GM18868 (cell line): Measurements from ENCODE around the gene SUCLG2.

ENCODE experiments used
- ATAC-seq: cut with Tn5 transposase; IDR thresholded peaks from one replicate; pipeline ENCODE4 v1.9.1; 2021; ENCODE audit warnings: mild to moderate bottlenecking, moderate library complexity; ENCODE audit not compliant: unreplicated experiment

The SUCLG2 gene

DNA sequence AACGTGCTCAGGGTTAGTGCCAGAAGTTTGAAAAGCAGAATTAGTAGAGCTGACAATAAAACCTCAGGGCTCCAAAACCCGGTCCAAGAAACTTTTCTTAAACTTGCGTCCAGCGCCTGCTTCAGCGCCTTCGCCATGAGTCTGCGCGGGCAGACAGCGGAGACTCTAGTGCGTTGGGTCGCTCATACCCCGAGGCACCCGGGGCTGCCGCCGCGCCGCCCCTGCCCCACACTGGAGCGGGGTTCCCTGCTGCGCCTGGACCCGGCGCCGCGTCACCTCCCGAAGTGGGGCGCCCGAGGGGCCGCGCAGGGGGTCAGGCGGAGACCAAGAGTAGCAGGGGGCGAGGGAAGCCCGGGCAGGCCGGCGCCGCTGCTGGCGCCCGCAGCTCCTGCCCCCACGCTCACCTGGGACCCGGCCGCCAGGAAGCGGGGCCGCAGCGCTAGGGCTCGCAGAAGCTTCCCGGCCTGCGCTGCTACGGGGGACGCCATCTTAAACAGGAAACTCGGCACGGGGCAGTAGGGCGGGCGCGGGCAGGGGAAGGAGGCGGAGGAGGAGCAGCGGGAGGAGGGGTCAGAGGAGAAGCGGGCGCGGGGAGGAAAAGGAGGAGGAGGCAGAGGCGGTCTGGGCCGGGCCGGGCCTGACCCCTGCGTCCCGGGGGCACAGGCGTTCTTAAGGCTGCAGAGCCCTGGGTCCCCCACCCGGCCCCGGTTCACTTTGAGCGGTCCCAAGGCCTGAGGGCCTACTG lies at the start of gene SUCLG2:
Gene SUCLG2 (minus strand): TSS at position 514 of the 745 bp plus-strand sequence. CDS start 26 bp downstream, at position 488.
- ATAC-seq, result peak; percentile 64

DNA sequence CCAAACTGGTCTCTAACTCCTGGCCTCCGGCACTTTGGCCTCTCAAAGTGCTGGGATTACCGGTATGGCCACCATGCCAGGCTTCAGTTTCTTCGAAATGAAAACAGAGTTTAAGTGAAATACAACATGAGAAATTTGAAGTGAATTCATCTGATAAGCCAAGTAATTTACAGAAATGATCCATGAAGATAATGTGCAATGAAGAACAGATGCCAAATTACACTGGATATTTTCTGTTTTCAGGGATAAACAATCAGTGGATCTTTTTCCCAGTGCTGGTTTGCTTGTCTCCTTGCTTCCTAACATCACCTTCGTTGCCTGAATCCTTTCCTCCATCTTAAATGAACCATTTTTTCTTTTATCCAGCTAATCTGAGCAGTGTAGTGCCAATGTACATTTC lies 46.2 kb upstream of the SUCLG2 start:
- no peak for ATAC-seq

GRCh38 chr3:67699882-67700281 lies 45.5 kb upstream of the SUCLG2 start:
- no peak for ATAC-seq

GRCh38 chr3:67692621-67693020 lies 38.2 kb upstream of the SUCLG2 start:
- ATAC-seq, result no peak

DNA sequence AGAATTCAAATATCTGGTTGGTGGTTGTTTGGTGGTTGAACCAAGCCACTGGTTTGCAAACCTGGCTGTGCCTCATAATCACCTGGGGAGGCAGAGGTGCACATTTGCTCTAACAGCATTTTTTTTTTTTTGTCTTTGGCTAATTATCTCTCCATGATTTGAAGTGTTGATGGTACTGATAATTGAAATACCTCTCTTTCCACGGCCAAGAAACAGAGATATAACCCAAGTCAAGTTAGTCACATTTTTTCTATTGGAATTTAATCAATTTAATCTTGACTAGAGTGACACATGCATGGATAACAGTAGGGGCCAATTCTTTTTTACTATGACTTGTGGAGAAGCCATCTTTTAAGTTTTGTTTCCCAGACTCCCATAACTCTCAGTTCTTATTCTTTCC lies 37.5 kb upstream of the SUCLG2 start:
- no peak for ATAC-seq

GRCh38 chr3:67691207-67691606 lies 36.8 kb upstream of the SUCLG2 start:
- ATAC-seq, result peak; percentile 94

DNA sequence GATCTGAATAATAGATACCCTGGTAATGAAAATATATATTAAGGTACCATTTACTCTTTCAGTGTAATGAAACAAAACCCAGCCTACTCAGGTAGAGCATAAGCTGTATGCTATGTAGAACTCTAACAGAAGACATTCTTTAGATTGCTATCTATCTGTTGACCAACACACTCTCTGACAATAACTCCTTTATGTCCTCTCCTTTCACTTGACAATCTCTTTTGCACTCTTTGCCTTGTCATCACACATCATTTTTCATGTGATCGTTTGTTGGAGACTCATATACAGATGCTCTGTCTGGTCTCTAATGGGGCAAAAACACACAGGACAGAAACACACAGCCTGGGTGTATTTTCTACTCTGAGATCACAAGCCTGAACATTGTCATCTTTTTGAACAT lies 35.4 kb upstream of the SUCLG2 start:
- ATAC-seq, result no peak

- no peak for ATAC-seq
These were observed 33.8 kb upstream of the SUCLG2 start for GRCh38 chr3:67688231-67688630.

GRCh38 chr3:67686069-67686468 lies 31.7 kb upstream of the SUCLG2 start:
- ATAC-seq, result no peak

GRCh38 chr3:67685499-67685898 lies 31.1 kb upstream of the SUCLG2 start:
- peak; percentile 99 for ATAC-seq

DNA sequence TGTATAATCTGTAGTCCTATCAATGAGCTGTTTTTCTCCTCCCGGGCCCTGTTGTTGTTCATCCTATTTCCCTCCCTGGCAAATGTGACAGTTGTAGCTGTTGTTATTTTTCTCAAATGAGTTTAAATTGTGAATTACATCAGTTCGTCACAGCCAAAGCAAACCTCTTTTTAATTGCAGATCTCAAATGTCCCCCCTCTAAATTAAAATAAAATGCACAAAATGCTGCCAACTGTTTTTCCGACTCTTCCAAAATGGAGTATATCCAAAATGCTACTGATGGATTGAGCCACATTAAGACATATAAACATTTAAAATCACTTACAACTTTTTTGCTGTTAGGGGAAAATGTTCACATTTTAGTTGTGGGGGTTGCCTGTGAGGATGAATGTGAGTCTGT lies 29.8 kb upstream of the SUCLG2 start:
- no peak for ATAC-seq

GRCh38 chr3:67683522-67683921 lies 29.1 kb upstream of the SUCLG2 start:
- ATAC-seq, result no peak

DNA sequence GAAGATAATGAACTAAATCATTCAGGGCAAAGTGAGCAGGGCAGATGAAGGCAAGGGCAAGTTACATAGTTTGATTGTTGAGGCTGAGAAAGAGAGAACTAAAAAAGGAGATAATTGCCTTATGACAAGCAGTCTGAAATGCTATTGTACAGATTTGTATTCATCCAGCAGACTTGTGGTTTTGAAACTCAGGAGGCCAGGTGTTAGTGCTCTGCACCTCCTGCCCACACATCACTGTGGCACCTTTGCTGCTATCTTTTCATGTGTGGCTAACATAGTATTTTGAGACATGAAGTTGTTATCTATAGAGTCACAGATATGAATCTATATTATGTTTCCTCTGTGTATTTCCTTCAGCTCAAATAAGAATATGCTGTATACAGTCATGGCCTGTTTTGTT lies 24.3 kb upstream of the SUCLG2 start:
- ATAC-seq, result peak; percentile 95

GRCh38 chr3:67674055-67674454 lies 19.6 kb upstream of the SUCLG2 start:
- ATAC-seq, result no peak

DNA sequence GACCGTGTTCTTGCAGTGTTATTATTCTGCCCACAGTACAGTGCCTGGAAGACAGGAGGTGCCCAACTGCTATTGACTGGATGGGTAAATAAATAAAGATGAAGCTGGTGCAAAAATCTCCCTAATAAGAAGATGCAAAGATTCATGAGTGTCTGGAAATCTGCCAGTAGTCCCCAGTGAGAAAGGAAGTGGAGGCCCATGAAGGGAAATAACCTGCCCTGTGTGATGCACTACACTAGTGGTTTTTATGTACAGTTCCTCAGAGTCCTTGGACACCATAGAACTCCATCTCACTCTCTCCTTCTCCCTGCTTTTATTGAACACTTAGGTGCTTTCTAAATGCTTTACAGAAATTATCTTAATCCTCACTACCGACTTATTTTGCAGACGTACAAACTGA lies 8.3 kb upstream of the SUCLG2 start:
- peak; percentile 93 for ATAC-seq

GRCh38 chr3:67661089-67661488 lies 6.7 kb upstream of the SUCLG2 start:
- no peak for ATAC-seq

DNA sequence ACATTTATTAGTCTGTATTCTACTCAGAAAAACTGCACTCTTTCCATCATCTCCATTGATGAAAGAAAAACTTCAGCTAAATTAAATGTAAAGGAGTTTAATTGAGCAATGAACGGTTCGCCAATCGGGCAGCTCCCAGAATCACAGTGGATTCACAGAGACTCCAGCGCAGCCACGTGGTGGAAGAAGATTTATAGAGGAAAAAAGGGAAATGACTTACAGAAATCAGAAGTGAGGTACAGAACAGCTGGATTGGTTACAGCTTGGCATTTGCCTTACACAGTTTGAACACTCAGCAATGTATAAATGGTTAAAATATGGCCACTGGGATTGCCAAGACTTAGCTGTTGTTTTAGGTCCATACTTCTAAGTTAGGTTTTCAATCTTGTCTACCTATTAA lies 2.8 kb upstream of the SUCLG2 start:
- no peak for ATAC-seq

DNA sequence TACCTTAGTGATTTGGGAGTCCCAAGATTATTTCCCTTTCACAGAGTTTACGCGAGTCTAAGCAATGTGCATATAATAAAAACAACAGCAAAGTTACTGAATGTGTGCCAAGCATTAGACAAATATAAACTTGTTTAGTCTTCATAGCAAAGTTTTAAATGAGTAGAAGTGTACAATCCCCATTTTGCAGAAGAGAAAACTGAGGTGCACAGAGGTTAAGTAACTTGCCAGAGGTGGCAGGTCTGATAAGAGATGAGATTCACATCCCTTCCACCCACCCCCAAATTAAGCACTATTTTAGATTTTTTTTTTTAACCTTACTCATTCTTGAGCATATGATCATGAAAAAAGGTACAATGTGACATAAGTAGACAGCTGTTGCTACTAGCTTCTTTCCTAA lies 2.2 kb upstream of the SUCLG2 start:
- ATAC-seq, result no peak

DNA sequence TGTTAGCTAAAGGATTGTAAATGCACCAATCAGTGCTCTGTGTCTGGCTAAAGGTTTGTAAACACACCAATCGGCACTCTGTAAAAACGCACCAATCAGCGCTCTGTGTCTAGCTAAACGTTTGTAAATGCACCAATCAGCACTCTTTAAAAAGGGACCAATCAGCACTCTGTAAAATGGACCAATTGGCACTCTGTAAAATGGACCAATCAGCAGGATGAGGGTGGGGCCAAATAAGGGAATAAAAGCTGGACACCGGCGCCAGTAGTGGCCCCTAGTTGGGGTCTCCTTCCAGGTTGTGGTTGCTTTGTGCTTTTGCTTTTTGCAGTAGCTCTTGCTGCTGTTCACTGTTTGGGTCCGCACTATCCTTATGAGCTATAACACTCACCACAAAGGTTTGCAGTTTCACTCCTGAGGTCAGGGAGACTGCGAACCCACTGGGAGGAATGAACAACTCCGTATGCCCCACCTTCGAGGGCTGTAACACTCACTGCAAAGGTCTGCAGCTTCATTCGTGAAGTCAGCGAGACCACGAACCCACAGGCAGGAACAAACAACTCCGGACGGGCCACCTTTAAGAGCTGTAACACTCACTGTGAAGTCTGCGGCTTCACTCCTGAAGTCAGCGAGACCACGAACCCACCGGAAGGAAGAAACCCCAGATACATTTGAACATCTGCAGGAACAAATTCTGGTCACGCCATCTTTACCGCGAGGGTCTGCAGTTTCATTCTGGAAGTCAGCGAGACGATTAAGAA lies 1.1 kb upstream of the SUCLG2 start:
- ATAC-seq, result peak; percentile 48

DNA sequence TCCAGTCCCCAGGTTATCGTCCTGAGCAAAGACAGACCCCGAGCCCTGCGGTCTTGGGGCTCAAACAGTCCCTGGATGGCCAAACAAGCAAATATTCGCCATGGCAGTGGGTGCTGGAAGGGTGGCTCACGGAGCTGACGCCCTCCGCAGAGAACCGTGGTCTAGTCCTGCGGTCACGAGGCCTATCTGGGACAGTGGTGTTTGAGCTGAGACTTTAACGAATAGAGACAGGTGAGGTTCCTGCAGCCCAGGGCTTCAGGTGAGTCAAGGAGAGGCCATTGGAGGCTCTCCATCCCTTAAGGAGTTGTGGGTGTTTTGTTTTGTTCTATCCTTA lies 399 bp upstream of the SUCLG2 start:
- ATAC-seq, result no peak

GRCh38 chr3:67653425-67654098 lies 850 bp downstream of the SUCLG2 start:
- ATAC-seq, result peak; percentile 21

- no peak for ATAC-seq
These were observed 4.3 kb downstream of the SUCLG2 start for GRCh38 chr3:67650084-67650483.
